Panc1 (cell line): ENCODE data around the gene SLC9C1. TPM values are rescaled to one million over a fixed set of nuclear protein-coding genes. Genes with fewer than 3 reads are reported as not detected.

Experiments
- ATAC-seq: fragments of 200-7000 bp; cut with Tn5 transposase; 2 replicates; pipeline ENCODE4 v1.9.1; 2020; ENCODE audit warnings: mild to moderate bottlenecking, moderate library complexity
- BruUV-seq: library from RNA; stranded (reverse); fragments of 400-500 nt; replicated peaks from 2 replicates; lab custom pipeline; 2021; lab: Mats Ljungman, UMichigan
- CTCF ChIA-PET: fragments of 300-600 bp; sonication (Branson Sonifier 250); formaldehyde crosslinking; loops from one replicate; lab custom pipeline; 2022; ENCODE audit warnings: antibody characterized with exemption; lab: Charles Lee
- POLR2A ChIA-PET: fragments of 300-600 bp; sonication (Branson Sonifier 250); formaldehyde crosslinking; loops from one replicate; lab custom pipeline; 2022; ENCODE audit warnings: antibody characterized with exemption; lab: Charles Lee
- DNase-seq: peaks from one replicate; pipeline ENCODE4 v3.0.0-alpha.2; 2010; ENCODE audit warnings: low read depth, low spot score
- H3K27ac ChIP-seq: 2 replicates; pipeline ENCODE4 v1.5.1; 2011; ENCODE audit warnings: mild to moderate bottlenecking, low read length, inconsistent platforms
- H3K27me3 ChIP-seq: fragments of 200-500 bp; sonication (Bioruptor generic); 2 replicates; pipeline ENCODE4 v1.6.0; 2014; ENCODE audit warnings: low read length, inconsistent platforms; ENCODE audit not compliant: control insufficient read depth, insufficient read depth
- H3K36me3 ChIP-seq: fragments of 200-500 bp; sonication (Bioruptor generic); 2 replicates; pipeline ENCODE4 v1.5.1; 2014; ENCODE audit warnings: inconsistent platforms, mild to moderate bottlenecking, low read length, moderate library complexity; ENCODE audit not compliant: control insufficient read depth, insufficient read depth
- H3K4me1 ChIP-seq: 2 replicates; pipeline ENCODE4 v1.5.1; 2011; ENCODE audit warnings: inconsistent platforms, mild to moderate bottlenecking, low read length, moderate library complexity; ENCODE audit not compliant: control insufficient read depth, insufficient read depth
- H3K4me3 ChIP-seq, 2 experiments: 2 replicates each; pipeline ENCODE4 v1.5.1; 2011 to 2012; ENCODE audit warnings: low read depth in 2 of 2, low read length in 2 of 2, mild to moderate bottlenecking in 2 of 2, inconsistent platforms in 1 of 2, moderate library complexity in 1 of 2
- H3K9me3 ChIP-seq: fragments of 200-500 bp; sonication (Bioruptor generic); 2 replicates; pipeline ENCODE4 v1.5.1; 2014; ENCODE audit warnings: low read depth, mild to moderate bottlenecking, inconsistent platforms, low read length, moderate library complexity; ENCODE audit not compliant: control insufficient read depth, insufficient read depth
- POLR2AphosphoS5 ChIP-seq: IDR thresholded peaks from 2 replicates; pipeline ENCODE4 v1.6.1; 2012; ENCODE audit warnings: mild to moderate bottlenecking, low read depth, low read length, moderate library complexity
- SIN3A ChIP-seq: IDR thresholded peaks from 2 replicates; pipeline ENCODE4 v1.6.1; 2012; ENCODE audit warnings: low read depth, mild to moderate bottlenecking, low read length, moderate library complexity, borderline replicate concordance; ENCODE audit not compliant: insufficient read depth
- TCF7L2 ChIP-seq: IDR thresholded peaks from 2 replicates; pipeline ENCODE4 v1.6.1; 2011; ENCODE audit warnings: mild to moderate bottlenecking, low read depth, low read length, inconsistent platforms
- in situ Hi-C: cut with HindIII; loops from 2 replicates; pipeline ENCODE4 v1.10.0; 2016; ENCODE audit warnings: low sequenced_read_pairs, low pct_unique_long_range_greater_than_20kb
- intact Hi-C: fragments of 100-400 bp; cut with micrococcal nuclease; formaldehyde crosslinking; loops from one replicate; pipeline ENCODE4 v1.10.0; 2022; ENCODE audit not compliant: unreplicated experiment
- total RNA-seq: library from RNA; stranded (reverse); gene quantifications from one replicate; pipeline ENCODE4 v1.2.1, GENCODE V29; 2021; ENCODE audit not compliant: unreplicated experiment
- TF ChIP-seq, protein P1 (sequence below), 2 experiments: IDR thresholded peaks; 2 replicates each; pipeline ENCODE4 v1.6.1; 2011 to 2012; ENCODE audit warnings: low read depth in 2 of 2, control low read depth in 1 of 2, low read length in 1 of 2, mild to moderate bottlenecking in 1 of 2, moderate library complexity in 1 of 2; ENCODE audit not compliant: insufficient read depth in 1 of 2
- TF ChIP-seq, protein P2 (sequence below): fragments of 450-650 bp; IDR thresholded peaks from 2 replicates; pipeline ENCODE4 v1.5.1; 2017; ENCODE audit warnings: mild to moderate bottlenecking

The SLC9C1 gene
- total RNA-seq, 1 experiment from 2014 or later = not detected

DNA sequence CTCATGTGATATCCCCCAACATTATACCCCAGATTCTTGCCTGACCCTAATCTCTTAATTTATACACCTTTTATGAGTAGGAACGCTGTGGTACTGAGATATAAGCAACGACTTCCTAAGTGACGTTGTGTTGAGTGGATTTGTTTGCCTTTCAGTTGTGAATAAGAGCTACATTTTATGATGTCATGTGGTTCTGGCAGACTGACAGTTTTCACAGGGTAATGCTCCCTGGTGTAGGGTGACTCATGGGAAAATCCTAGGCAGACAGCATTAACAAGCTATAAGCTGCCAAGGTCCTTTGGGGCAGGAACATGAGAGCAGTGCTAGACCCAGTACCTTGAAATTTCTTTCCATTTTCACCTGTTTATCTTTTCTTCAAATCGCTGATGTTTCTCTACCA, 196.6 kb downstream of the SLC9C1 start:
- Histone ChIP-seq H3K36me3 (no peaks in the 10 kb centered on the region), H3K9me3 (no peaks in the 10 kb centered on the region), H3K4me1 (peaks cover 38% of the 10 kb centered on the region), H3K27me3 (no peaks in the 10 kb centered on the region), H3K4me3 (no peak overlapping the region), H3K27ac (peak overlapping the region; percentile 75)
- intact Hi-C loops = no loop called here
- TF ChIP-seq SIN3A (no peak), POLR2AphosphoS5 (peak; percentile 67; the same call in 1 of the 2 replicates), TCF7L2 (no peak)
- ChIA-PET POLR2A (no interaction called here), CTCF (interaction anchor here (0.6 to 1.0 kb wide), 2 partner anchors 14 to 98 kb away, joined by 3 to 4 read pairs; no protein-coding TSS in a partner anchor)
- no TSS peak for BruUV-seq
- in situ Hi-C loops = no loop called here
- ATAC-seq = peak; percentile 97
- peak; percentile 99 for DNase-seq

DNA sequence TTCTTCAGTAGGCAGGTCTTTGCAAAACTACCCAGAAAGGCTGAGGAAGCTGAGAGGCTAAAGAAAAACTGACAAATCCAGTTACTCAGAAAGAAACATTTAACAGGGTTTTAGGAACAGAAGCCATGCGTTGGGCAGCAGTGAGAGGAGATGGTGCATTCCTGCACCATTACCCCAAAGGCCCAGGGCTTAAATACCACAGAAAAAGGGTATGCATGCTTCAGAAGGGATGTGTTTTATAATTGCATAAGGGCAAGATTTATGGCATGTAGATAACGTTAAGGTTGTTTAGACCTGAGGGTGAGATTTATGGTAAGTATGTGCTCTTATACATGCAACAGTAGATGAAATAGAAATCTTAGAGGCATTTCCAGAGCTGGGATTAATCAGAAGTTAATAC, 197.8 kb downstream of the SLC9C1 start:
- BruUV-seq = no TSS peak
- intact Hi-C loops (no loop called here), in situ Hi-C loops (no loop called here)
- DNase-seq = no peak
- H3K27ac ChIP-seq = peak overlapping the region; percentile 75
- H3K4me3 ChIP-seq = no peak overlapping the region
- no peaks in the 10 kb centered on the region for H3K9me3 ChIP-seq
- POLR2A ChIA-PET = no interaction called here
- no peak for TF ChIP-seq TCF7L2
- TF ChIP-seq, protein P1, sequence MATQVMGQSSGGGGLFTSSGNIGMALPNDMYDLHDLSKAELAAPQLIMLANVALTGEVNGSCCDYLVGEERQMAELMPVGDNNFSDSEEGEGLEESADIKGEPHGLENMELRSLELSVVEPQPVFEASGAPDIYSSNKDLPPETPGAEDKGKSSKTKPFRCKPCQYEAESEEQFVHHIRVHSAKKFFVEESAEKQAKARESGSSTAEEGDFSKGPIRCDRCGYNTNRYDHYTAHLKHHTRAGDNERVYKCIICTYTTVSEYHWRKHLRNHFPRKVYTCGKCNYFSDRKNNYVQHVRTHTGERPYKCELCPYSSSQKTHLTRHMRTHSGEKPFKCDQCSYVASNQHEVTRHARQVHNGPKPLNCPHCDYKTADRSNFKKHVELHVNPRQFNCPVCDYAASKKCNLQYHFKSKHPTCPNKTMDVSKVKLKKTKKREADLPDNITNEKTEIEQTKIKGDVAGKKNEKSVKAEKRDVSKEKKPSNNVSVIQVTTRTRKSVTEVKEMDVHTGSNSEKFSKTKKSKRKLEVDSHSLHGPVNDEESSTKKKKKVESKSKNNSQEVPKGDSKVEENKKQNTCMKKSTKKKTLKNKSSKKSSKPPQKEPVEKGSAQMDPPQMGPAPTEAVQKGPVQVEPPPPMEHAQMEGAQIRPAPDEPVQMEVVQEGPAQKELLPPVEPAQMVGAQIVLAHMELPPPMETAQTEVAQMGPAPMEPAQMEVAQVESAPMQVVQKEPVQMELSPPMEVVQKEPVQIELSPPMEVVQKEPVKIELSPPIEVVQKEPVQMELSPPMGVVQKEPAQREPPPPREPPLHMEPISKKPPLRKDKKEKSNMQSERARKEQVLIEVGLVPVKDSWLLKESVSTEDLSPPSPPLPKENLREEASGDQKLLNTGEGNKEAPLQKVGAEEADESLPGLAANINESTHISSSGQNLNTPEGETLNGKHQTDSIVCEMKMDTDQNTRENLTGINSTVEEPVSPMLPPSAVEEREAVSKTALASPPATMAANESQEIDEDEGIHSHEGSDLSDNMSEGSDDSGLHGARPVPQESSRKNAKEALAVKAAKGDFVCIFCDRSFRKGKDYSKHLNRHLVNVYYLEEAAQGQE (IDR thresholded peaks at IDR 0.05; ENCODE audit: insufficient read depth in 1 of 2, low read depth in 2 of 2, low read length in 1 of 2) = no peak
- TF ChIP-seq SIN3A = no peak
- TF ChIP-seq, protein P2, sequence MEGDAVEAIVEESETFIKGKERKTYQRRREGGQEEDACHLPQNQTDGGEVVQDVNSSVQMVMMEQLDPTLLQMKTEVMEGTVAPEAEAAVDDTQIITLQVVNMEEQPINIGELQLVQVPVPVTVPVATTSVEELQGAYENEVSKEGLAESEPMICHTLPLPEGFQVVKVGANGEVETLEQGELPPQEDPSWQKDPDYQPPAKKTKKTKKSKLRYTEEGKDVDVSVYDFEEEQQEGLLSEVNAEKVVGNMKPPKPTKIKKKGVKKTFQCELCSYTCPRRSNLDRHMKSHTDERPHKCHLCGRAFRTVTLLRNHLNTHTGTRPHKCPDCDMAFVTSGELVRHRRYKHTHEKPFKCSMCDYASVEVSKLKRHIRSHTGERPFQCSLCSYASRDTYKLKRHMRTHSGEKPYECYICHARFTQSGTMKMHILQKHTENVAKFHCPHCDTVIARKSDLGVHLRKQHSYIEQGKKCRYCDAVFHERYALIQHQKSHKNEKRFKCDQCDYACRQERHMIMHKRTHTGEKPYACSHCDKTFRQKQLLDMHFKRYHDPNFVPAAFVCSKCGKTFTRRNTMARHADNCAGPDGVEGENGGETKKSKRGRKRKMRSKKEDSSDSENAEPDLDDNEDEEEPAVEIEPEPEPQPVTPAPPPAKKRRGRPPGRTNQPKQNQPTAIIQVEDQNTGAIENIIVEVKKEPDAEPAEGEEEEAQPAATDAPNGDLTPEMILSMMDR = no peak
- no peaks in the 10 kb centered on the region for H3K27me3 ChIP-seq
- H3K36me3 ChIP-seq = no peaks in the 10 kb centered on the region
- CTCF ChIA-PET = no interaction called here
- 0 out of 2 replicates have a peak, but pooled peaks have one; percentile 14 for ATAC-seq
- peaks cover 46% of the 10 kb centered on the region for H3K4me1 ChIP-seq

DNA sequence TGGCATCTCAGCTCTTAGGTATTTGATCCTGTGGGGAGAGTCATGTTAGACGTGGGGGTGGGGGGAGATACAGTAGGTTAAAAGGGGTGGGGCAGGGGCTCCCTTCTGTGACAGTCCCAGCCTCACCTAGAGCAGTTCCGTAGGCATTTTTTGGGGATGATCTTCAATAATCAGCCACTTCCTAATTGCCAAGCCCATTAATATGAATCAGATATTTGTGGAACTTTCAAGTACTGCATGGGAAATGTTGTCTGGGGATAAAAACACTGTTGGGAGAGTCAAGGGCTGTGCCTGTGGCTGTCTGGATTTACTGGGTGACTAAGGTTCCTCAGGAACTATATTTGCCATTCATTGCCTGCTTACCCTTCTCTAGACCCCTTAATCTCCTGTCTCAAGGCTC, 198.3 kb downstream of the SLC9C1 start:
- H3K4me1 ChIP-seq = peaks cover 51% of the 10 kb centered on the region
- H3K27me3 ChIP-seq = no peaks in the 10 kb centered on the region
- TF ChIP-seq SIN3A (no peak), POLR2AphosphoS5 (no peak), TCF7L2 (no peak)
- TF ChIP-seq, protein P1 (IDR thresholded peaks at IDR 0.05; ENCODE audit: insufficient read depth in 1 of 2, low read depth in 2 of 2, low read length in 1 of 2) = no peak
- TF ChIP-seq, protein P2 = no peak
- H3K9me3 ChIP-seq = no peaks in the 10 kb centered on the region
- BruUV-seq = no TSS peak
- ChIA-PET CTCF (no interaction called here), POLR2A (interaction anchor here (0.7 kb wide), 1 partner anchor 210 kb away, joined by 12 read pairs; no protein-coding TSS in a partner anchor)
- peak overlapping the region; percentile 75 for H3K27ac ChIP-seq
- intact Hi-C loops (no loop called here), in situ Hi-C loops (no loop called here)
- DNase-seq = no peak
- ATAC-seq = no peak
- H3K4me3 ChIP-seq = no peak overlapping the region
- H3K36me3 ChIP-seq = no peaks in the 10 kb centered on the region
